ENCODE measurements around the gene INTS3.

Gene INTS3

GRCh38 chr1:153728305-153729066 is 636 bp downstream of the INTS3 start:
- Histone ChIP-seq H3K79me2 (ENCODE audit: insufficient read depth, low read length) (peaks cover 31% of the 10 kb centered on the region), H2AFZ (ENCODE audit: low read length) (peak overlapping the region; percentile 61), H3F3A (ENCODE audit: low read depth) (no peaks in the 10 kb centered on the region), H3K9me2 (replicated peaks; ENCODE audit: low read depth, low read length) (no peaks in the 10 kb centered on the region), H3K36me3 (ENCODE audit: insufficient read depth, low read length) (no peaks in the 10 kb centered on the region), H3K27me3 (ENCODE audit: insufficient read depth, low read length, poor library complexity, severe bottlenecking) (no peaks in the 10 kb centered on the region), H3K4me2 (ENCODE audit: low read depth, low read length, poor library complexity, severe bottlenecking) (peak overlapping the region; percentile 73), H3K9ac (ENCODE audit: low read depth, low read length, poor library complexity, severe bottlenecking) (peak overlapping the region; percentile 94), H3K4me3 (ENCODE audit: low read length, poor library complexity, severe bottlenecking) (peak overlapping the region; percentile 87), H3K9me3 (ENCODE audit: insufficient read depth, low read depth, low read length) (no peaks in the 10 kb centered on the region), H3K4me1 (ENCODE audit: insufficient read depth, low read length, poor library complexity, severe bottlenecking) (peaks cover 24% of the 10 kb centered on the region), H4K20me1 (ENCODE audit: insufficient read depth, low read length, poor library complexity, severe bottlenecking) (no peaks in the 10 kb centered on the region)
- no peak; the same call in 1 of the 2 replicates for TF ChIP-seq CTCF (conservative IDR thresholded peaks at IDR 0.05; ENCODE audit: low read length)
- no peak for TF ChIP-seq EZH2phosphoT487 (IDR thresholded peaks at IDR 0.05; ENCODE audit: borderline replicate concordance)

GRCh38 chr1:153730468-153730988 is 2.7 kb downstream of the INTS3 start:
- peaks cover 31% of the 10 kb centered on the region for H3K79me2 ChIP-seq (ENCODE audit: insufficient read depth, low read length)
- H3K9ac ChIP-seq (ENCODE audit: low read depth, low read length, poor library complexity, severe bottlenecking): peak overlapping the region; percentile 94
- H2AFZ ChIP-seq (ENCODE audit: low read length): no peak overlapping the region
- H3F3A ChIP-seq (ENCODE audit: low read depth): no peaks in the 10 kb centered on the region
- peak overlapping the region; percentile 87 for H3K4me3 ChIP-seq (ENCODE audit: low read length, poor library complexity, severe bottlenecking)
- H3K27me3 ChIP-seq (ENCODE audit: insufficient read depth, low read length, poor library complexity, severe bottlenecking): no peaks in the 10 kb centered on the region
- TF ChIP-seq EZH2phosphoT487 (IDR thresholded peaks at IDR 0.05; ENCODE audit: borderline replicate concordance): no peak
- no peak for TF ChIP-seq CTCF (conservative IDR thresholded peaks at IDR 0.05; ENCODE audit: low read length)
- H3K36me3 ChIP-seq (ENCODE audit: insufficient read depth, low read length): no peaks in the 10 kb centered on the region
- no peaks in the 10 kb centered on the region for H3K9me2 ChIP-seq (replicated peaks; ENCODE audit: low read depth, low read length)
- H3K9me3 ChIP-seq (ENCODE audit: insufficient read depth, low read depth, low read length): no peaks in the 10 kb centered on the region
- peaks cover 24% of the 10 kb centered on the region for H3K4me1 ChIP-seq (ENCODE audit: insufficient read depth, low read length, poor library complexity, severe bottlenecking)
- H3K4me2 ChIP-seq (ENCODE audit: low read depth, low read length, poor library complexity, severe bottlenecking): peak overlapping the region; percentile 73
- no peaks in the 10 kb centered on the region for H4K20me1 ChIP-seq (ENCODE audit: insufficient read depth, low read length, poor library complexity, severe bottlenecking)

GRCh38 chr1:153733970-153734369 is 6.1 kb downstream of the INTS3 start:
- H2AFZ ChIP-seq (ENCODE audit: low read length): no peak overlapping the region
- peaks cover 22% of the 10 kb centered on the region for H3K79me2 ChIP-seq (ENCODE audit: insufficient read depth, low read length)
- H3K4me1 ChIP-seq (ENCODE audit: insufficient read depth, low read length, poor library complexity, severe bottlenecking): peaks cover 19% of the 10 kb centered on the region
- H3F3A ChIP-seq (ENCODE audit: low read depth): no peaks in the 10 kb centered on the region
- H3K36me3 ChIP-seq (ENCODE audit: insufficient read depth, low read length): no peaks in the 10 kb centered on the region
- no peaks in the 10 kb centered on the region for H3K9me2 ChIP-seq (replicated peaks; ENCODE audit: low read depth, low read length)
- no peak overlapping the region for H3K9ac ChIP-seq (ENCODE audit: low read depth, low read length, poor library complexity, severe bottlenecking)
- TF ChIP-seq EZH2phosphoT487 (IDR thresholded peaks at IDR 0.05; ENCODE audit: borderline replicate concordance) (no peak), CTCF (conservative IDR thresholded peaks at IDR 0.05; ENCODE audit: low read length) (no peak)
- H3K9me3 ChIP-seq (ENCODE audit: insufficient read depth, low read depth, low read length): no peaks in the 10 kb centered on the region
- H4K20me1 ChIP-seq (ENCODE audit: insufficient read depth, low read length, poor library complexity, severe bottlenecking): no peaks in the 10 kb centered on the region
- H3K4me3 ChIP-seq (ENCODE audit: low read length, poor library complexity, severe bottlenecking): no peak overlapping the region
- no peak overlapping the region for H3K4me2 ChIP-seq (ENCODE audit: low read depth, low read length, poor library complexity, severe bottlenecking)
- no peaks in the 10 kb centered on the region for H3K27me3 ChIP-seq (ENCODE audit: insufficient read depth, low read length, poor library complexity, severe bottlenecking)
